Lower lobe of right lung (tissue), 2 donors: ENCODE measurements around the gene DDX41. TPM values are rescaled to one million over a fixed set of nuclear protein-coding genes. Genes with fewer than 3 reads are reported as not detected.
A peak's percentile ranks its signal among the peaks of the same experiment; 100 is the strongest.

Experiments
- ATAC-seq, 2 donors: fragments of 200-7000 bp; cut with Tn5 transposase; one replicate each; pipeline ENCODE4 v1.9.1; 2020 to 2022; ENCODE audit warnings: mild to moderate bottlenecking in 2 of 2, moderate library complexity in 2 of 2
- DNase-seq: peaks from one replicate; pipeline ENCODE4 v3.0.0-alpha.2; 2020
- H3K27ac ChIP-seq: fragments of 200-600 bp; one replicate; pipeline ENCODE4 v1.8.0; 2022
- H3K27me3 ChIP-seq: fragments of 200-600 bp; one replicate; pipeline ENCODE4 v1.8.0; 2022; ENCODE audit warnings: low read depth
- H3K36me3 ChIP-seq: fragments of 200-600 bp; one replicate; pipeline ENCODE4 v1.8.0; 2022; ENCODE audit warnings: mild to moderate bottlenecking
- H3K4me1 ChIP-seq: fragments of 200-600 bp; one replicate; pipeline ENCODE4 v1.8.0; 2022
- H3K4me3 ChIP-seq: fragments of 200-600 bp; one replicate; pipeline ENCODE4 v1.8.0; 2022; ENCODE audit warnings: mild to moderate bottlenecking
- H3K9me3 ChIP-seq: fragments of 200-600 bp; one replicate; pipeline ENCODE4 v1.8.0; 2022
- CTCF ChIP-seq: fragments of 200-600 bp; IDR thresholded peaks from one replicate; pipeline ENCODE4 v1.8.0; 2022; ENCODE audit warnings: antibody characterized with exemption, mild to moderate bottlenecking
- intact Hi-C: fragments of 100-400 bp; cut with DNase I; formaldehyde crosslinking; loops from one replicate; pipeline ENCODE4 v1.11.0; 2022
- total RNA-seq: library from RNA; stranded (reverse); fragmentation: NEBNext Ultra II Directional; extraction: Animal tissue kit (Norgen Biotek cat#: 25700); gene quantifications from one replicate; pipeline ENCODE4 v1.2.1, GENCODE V29; 2021
- donor health status: DM: no; HTN: yes; CAD: no; lungs with severe emphysema.

Gene DDX41
- total RNA-seq, 1 donor from 2014 or later: 69.4 TPM

GRCh38 chr5:177500685-177501522 is 15.9 kb downstream of the DDX41 start:
- TF ChIP-seq CTCF: peak; percentile 99
- Histone ChIP-seq H3K4me1 (peaks cover 32% of the 10 kb centered on the region), H3K27me3 (no peaks in the 10 kb centered on the region), H3K36me3 (peaks cover 9% of the 10 kb centered on the region), H3K9me3 (no peaks in the 10 kb centered on the region), H3K27ac (peak overlapping the region; percentile 1), H3K4me3 (no peak overlapping the region)
- intact Hi-C loops: no loop called here
- ATAC-seq (peak; percentile 47 to 55), DNase-seq (peak; percentile 94)

- Histone ChIP-seq H3K27ac (no peak overlapping the region), H3K27me3 (no peaks in the 10 kb centered on the region), H3K36me3 (peaks cover 9% of the 10 kb centered on the region), H3K9me3 (no peaks in the 10 kb centered on the region), H3K4me3 (no peak overlapping the region), H3K4me1 (peaks cover 42% of the 10 kb centered on the region)
- no peak for ATAC-seq
- intact Hi-C loops: no loop called here
- TF ChIP-seq CTCF: no peak
- no peak for DNase-seq
Measured at GRCh38 chr5:177499842-177500241, 16.9 kb downstream of the DDX41 start.

GRCh38 chr5:177498013-177498787 is 18.6 kb downstream of the DDX41 start:
- intact Hi-C loops: no loop called here
- no peak for DNase-seq
- Histone ChIP-seq H3K27me3 (no peaks in the 10 kb centered on the region), H3K36me3 (no peaks in the 10 kb centered on the region), H3K4me3 (peak overlapping the region; percentile 71), H3K9me3 (no peaks in the 10 kb centered on the region), H3K4me1 (peaks cover 57% of the 10 kb centered on the region), H3K27ac (peak overlapping the region; percentile 87)
- peak; percentile 15 to 26 for ATAC-seq
- no peak for TF ChIP-seq CTCF

- ATAC-seq (peak; percentile 94 to 95), DNase-seq (peak; percentile 96)
- H3K36me3 ChIP-seq: no peaks in the 10 kb centered on the region
- no peaks in the 10 kb centered on the region for H3K27me3 ChIP-seq
- H3K27ac ChIP-seq: peak within 1 kb of the TSS; percentile 87
- intact Hi-C loops: no loop called here
- H3K4me1 ChIP-seq: peaks cover 60% of the 10 kb centered on the region
- peak within 1 kb of the TSS; percentile 71 for H3K4me3 ChIP-seq
- TF ChIP-seq CTCF: no peak
- H3K9me3 ChIP-seq: no peaks in the 10 kb centered on the region
Measured at GRCh38 chr5:177497292-177498012, 19.3 kb downstream of the DDX41 start, which contains the start of gene PDLIM7. TSS of gene PDLIM7 (minus strand) at chr5:177497604. CDS start at chr5:177496512, 1,092 bp downstream.

- H3K27me3 ChIP-seq: no peaks in the 10 kb centered on the region
- H3K4me3 ChIP-seq: peak overlapping the region; percentile 71
- intact Hi-C loops: no loop called here
- TF ChIP-seq CTCF: no peak
- DNase-seq (no peak), ATAC-seq (peak; percentile 32 to 44)
- peaks cover 6% of the 10 kb centered on the region for H3K36me3 ChIP-seq
- H3K27ac ChIP-seq: peak overlapping the region; percentile 87
- no peaks in the 10 kb centered on the region for H3K9me3 ChIP-seq
- peaks cover 59% of the 10 kb centered on the region for H3K4me1 ChIP-seq
Measured at GRCh38 chr5:177496727-177497291, 20.0 kb downstream of the DDX41 start.
